GM19397 (cell line): ENCODE results near the gene LMNTD2.

ENCODE experiments used
- ATAC-seq: cut with Tn5 transposase; IDR thresholded peaks from one replicate; pipeline ENCODE4 v1.9.1; 2021; ENCODE audit warnings: mild to moderate bottlenecking, moderate library complexity; ENCODE audit not compliant: unreplicated experiment

The LMNTD2 gene, protein sequence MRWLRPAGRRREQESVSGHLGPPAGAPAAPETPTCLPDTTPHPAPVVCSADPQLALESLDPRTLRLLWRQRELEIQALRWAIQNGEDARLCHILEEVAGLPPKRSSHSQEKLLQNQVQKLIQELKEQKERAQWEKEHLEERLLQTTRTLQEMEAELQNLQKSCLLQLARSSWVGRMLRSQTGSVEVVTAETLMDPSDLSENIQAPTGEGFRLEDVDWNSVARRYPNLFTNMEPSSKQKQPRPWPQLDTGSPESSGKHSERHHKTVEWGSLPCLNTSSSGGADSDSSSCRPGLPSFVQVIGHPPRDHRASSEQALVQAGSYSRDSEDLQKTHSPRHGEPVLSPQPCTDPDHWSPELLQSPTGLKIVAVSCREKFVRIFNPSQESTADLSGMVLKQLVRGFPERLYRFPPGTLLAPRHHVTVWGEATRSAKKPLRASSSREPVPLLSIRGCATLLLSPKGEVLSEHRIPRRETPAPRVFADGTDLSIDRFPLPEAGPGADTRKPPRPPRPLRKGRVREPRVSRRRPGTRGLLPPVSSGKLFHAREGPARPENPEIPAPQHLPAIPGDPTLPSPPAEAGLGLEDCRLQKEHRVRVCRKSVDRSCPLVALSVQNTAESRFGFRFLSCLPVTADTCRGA

DNA sequence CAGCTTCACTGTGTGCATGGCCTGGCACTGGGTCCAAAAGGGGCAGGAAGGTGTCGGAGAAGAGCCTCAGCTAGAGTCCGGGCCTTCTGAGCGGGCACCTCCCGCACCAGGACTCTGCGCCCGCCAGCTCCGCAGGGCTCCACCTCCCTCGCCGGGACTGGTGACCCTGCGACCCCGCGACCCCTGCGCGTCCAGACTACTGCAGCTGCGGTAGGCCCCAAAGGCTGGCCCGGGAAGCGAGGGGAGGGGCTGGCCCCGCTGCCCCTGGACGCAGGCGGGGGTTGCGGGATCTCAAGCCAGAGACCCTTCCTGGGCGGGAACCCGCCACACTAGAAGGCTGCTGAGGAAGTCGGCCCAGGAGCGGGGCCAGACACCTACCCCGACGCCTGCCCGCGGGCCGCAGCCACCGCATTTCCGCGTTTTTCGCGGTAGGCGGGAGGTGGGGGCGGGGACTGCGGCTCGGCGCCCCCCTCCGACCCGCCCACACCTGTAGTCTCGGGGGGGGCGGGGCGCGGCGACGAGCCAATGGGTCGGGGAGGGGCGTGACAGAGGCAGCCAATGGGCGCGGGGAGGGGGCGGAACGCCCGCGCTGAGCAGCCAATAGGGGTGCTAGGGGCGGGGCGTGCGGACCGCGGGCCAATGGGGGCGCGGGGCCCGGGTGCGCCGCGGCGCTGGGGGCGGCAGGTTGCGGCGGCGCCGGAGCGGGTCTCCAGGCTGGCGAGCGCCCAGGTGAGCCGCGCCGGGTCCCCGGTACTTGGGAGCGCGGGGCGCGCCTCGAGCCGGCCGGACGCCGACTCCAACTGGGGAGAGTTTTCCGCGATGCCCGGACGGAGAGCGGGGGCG is at the start of gene LMNTD2, which contains the start of gene RASSF7:
LMNTD2 (minus strand) TSS at position 434 of the 843 bp plus-strand sequence; CDS start at position 412, 22 bp downstream.
RASSF7 (plus strand) TSS at position 666 of the 843 bp plus-strand sequence. CDS start 799 bp downstream, outside the sequence.
- peak; percentile 75 for ATAC-seq

DNA sequence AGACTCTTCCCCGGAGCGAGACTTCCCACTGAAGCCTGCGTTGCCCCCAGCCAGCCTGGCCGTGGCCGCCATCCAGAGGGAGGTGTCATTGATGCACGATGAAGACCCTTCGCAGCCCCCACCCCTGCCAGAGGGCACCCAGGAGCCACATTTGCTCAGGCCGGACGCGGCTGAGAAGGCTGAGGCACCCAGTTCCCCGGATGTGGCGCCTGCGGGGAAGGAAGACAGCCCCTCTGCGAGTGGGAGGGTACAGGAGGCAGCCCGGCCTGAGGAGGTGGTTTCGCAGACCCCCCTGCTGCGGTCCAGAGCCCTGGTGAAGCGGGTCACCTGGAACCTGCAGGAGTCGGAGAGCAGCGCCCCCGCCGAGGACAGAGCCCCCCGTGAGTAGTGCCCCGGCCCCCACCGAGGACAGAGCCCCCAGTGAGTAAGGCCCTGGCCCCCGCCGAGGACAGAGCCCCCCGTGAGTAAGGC is 48.8 kb upstream of the LMNTD2 start:
- no peak for ATAC-seq

DNA sequence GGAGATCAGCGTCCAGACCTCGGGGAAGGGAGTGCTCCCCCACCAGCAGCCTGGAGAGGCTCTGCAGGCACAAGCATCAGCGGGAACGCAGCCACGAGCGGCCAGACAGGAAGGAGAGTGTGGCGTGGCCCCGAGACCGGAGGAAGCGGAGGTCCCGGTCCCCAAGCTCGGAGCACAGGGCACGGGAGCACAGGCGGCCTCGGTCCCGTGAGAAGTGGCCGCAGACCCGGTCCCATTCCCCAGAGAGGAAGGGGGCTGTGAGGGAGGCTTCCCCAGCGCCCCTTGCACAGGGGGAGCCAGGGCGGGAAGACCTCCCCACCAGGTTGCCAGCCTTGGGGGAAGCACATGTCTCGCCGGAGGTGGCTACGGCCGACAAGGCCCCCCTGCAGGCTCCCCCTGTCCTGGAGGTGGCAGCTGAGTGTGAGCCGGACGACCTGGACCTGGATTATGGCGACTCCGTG is 48.3 kb upstream of the LMNTD2 start:
- ATAC-seq, result no peak

DNA sequence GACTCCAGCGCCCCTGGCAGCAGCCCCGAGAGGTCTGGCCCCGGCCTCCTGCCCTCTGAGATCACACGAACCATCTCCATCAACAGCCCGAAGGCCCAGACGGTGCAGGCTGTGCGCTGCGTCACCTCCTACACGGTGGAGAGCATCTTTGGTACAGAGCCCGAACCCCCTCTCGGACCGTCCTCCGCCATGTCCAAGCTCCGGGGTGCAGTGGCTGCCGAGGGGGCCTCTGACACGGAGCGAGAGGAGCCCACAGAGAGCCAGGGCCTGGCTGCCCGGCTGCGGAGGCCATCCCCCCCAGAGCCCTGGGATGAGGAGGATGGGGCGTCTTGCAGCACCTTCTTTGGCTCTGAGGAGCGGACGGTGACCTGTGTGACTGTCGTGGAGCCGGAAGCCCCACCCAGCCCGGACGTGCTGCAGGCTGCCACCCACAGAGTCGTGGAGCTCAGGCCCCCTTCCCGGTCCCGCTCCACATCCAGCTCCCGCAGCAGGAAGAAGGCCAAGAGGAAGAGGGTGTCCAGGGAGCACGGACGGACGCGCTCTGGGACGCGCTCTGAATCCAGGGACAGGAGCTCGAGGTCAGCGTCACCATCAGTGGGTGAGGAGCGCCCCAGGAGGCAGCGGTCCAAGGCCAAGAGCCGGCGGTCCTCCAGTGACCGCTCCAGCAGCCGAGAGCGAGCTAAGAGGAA is 47.6 kb upstream of the LMNTD2 start:
- ATAC-seq, result no peak

DNA sequence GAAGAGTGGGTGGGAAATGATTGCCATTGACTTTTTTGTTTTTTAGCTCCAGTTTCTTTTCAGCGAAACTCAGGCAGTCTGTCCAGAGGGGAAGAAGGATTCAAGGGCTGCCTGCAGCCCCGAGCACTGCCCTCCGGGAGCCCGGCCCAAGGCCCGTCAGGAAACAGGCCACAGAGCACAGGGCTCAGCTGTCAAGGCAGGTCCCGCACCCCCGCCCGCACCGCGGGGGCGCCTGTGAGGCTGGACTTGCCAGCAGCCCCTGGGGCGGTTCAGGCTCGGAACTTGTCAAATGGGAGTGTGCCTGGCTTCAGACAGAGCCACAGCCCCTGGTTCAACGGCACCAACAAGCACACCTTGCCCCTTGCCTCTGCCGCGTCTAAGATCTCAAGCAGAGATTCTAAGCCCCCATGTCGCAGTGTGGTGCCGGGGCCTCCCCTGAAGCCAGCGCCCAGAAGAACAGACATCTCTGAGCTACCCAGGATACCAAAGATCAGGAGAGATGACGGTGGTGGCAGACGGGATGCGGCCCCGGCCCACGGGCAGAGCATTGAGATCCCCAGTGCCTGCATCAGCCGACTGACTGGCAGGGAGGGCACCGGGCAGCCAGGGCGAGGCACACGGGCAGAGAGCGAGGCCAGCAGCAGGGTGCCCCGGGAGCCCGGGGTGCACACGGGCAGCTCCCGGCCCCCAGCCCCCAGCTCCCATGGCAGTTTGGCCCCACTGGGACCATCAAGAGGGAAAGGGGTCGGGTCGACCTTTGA is 46.7 kb upstream of the LMNTD2 start:
- ATAC-seq, result no peak

DNA sequence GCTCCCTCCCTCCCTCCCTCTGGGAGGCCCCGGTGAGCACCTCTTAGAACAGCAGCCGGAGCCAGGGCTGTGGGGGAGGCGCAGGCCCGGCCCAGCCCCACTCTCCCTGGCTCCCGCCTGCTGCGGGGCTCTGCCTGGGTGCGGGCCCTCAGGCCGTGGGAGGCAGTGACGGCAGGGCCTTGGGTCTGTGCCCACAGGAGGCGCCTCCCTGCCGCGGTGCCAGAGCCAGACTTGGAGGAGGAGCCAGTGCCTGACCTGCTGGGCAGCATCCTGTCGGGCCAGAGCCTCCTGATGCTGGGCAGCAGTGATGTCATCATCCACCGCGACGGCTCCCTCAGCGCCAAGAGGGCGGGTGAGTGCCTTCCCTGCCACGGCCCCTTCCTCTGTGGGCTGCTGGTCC is 45.7 kb upstream of the LMNTD2 start:
- ATAC-seq, result no peak

DNA sequence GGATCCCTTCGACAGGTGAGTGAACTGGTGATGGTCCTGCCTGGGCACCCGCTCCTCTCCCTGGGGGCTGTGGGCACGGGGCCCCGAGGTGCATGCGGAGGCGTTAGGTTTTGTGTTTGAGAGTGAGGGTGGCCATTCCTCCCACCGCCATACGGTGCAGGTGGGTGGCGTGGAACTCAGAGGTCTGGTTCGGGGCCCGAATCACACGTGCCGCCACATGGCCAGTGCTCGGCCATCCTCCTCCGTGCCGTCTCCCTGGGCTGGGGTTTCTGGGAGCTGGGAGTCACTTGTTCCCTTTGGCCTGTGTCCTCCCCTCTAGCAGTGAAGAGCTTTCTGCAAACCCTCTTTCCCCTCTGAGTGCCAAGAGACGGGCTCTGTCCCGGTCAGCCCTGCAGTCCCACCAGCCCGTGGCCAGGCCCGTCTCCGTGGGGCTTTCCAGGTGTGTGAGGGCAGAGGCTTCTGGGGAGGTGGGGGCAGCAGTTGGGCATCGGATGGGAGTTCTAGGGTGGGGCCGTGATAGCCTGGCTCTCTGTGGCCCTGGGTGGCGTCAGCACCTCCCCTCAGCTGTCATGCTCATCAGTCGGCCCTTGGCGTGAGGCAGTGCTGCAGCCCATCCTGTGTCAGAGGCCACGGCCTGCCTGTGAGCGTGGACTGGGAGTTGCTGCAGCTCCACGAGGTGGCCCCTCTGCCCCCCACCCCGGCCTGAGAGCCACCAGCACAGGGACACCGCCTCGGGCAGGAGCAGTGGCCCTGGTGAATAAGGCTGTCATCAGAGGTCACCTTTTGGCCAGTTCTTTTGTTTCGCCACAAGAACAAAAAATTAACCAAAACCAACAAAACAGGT is 45.0 kb upstream of the LMNTD2 start:
- no peak for ATAC-seq

DNA sequence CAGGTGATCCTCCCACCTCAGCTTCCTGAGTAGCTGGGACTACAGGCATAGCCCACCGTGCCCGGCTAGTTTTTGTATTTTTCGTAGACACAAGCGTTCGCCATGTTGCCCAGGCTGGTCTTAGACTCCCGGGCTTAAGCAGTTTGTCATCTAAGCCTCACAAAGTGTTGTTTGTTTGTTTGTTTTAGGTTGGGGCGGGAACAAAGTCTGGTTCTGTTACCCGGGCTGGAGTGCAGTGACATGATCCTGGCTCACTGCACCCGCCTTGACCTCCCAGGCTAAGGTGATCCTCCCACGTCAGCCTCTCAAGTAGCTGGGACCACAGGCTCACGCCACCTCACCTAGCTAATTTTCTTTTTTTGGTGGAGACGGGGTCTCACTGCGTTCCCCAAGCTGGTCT is 42.6 kb upstream of the LMNTD2 start:
- ATAC-seq, result no peak

DNA sequence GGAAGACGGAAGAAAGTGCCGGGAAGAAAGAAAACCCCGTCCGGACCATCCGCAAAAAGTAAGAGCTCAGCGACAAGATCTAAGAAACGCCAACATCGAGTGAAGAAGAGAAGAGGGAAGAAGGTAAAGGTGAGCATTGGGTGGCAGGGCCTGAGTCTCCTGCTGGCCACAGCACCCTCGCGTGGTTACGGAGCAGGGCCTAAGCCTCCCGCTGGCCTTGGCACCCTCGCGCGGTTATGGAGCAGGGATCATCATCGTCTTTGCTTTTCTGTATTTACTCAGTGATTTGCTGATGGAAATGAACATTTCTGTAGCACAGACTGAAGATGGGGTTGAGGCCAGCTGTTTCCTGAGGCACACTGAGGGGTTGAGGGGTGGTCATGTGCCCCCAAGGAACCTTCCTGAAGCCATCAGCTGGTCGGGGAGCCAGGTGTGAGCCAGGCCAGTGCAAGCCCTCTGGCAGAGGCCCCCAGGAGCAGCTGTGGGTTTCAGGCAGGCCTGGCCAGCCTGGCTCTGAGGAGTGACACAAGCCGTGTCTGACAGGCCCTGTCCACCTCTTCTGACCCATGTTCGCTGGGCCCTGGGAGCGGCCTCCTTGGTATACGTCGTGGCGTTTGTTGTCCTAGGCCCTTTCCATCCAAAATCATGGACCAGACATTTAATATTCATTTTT is 41.2 kb upstream of the LMNTD2 start:
- ATAC-seq, result no peak

DNA sequence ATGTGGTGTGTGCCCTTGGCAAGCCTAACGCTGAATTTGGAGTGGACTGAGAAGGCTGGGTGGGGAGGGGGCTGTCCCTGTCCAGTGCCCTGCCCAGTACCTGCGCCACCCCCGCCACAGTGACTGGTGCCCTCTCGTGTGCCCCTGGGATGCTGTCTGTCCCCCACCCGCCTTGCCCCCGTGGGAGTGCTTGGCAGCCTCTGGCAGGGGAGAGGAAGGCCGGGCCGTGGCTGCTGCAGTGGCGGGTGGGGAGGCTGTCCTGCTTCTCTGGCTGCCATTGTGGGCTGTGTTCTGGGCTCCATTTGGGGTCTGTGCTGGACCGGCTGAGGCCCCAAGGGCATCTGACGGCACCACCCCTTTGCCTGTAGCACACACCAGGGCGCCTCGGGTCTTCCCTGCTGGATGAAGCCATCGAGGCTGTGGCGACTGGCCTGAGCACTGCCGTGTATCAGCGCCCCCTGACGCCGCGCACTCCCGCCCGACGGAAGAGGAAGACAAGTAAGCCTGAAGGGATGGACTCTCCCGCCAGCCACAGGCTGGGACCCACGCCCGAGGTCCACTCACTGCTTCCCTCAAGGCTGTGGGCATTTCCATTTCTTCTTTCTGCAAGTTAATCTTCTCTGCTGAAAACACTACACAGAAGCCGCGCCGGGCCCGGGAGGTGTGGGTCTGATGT is 37.6 kb upstream of the LMNTD2 start:
- ATAC-seq, result no peak

DNA sequence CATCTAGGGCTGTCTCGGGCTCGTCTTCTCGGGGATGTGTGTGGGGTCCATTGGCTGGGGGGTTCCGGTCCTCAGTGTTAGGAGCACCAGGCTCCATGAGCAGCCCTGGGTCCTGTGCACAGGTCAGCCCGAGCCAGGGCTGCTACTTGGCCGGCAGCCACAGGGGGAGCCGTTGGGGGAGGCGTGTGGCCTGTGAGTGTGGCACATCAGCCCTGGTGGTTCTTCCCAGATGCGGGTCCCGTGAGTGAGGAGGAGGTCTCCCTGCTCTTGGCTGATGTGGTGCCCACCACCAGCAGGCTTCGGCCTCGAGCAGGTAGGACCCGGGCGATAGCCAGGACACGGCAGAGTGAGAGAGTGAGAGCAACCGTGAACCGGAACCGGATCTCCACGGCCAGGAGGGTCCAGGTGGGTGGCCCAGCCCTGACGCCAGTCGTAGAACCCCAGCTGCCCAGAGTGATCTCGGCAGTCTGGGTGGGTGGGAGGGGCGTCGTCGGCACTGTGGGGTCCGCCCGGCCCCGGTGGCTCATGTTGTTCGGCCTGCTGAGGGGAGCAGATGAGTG is 36.7 kb upstream of the LMNTD2 start:
- no peak for ATAC-seq

DNA sequence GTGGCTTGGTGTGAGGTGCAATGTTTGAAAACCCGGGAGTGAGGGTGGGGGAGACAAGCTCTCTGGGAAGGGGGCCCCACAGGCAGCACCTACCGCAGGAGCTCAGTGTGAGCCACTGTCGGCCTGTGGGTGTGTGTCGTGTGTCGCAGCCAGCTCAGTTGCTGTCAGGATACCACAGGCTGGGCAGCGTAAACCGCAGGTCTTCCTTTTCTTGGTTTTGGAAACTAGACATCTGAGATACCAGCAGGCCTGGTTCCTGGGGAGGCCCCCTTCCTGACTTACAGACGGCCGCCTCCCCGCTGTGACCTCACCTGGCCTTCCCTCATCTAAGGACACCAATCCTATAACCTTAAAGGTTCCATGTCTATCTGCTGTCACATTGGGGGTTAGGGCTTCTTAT is 35.8 kb upstream of the LMNTD2 start:
- no peak for ATAC-seq

DNA sequence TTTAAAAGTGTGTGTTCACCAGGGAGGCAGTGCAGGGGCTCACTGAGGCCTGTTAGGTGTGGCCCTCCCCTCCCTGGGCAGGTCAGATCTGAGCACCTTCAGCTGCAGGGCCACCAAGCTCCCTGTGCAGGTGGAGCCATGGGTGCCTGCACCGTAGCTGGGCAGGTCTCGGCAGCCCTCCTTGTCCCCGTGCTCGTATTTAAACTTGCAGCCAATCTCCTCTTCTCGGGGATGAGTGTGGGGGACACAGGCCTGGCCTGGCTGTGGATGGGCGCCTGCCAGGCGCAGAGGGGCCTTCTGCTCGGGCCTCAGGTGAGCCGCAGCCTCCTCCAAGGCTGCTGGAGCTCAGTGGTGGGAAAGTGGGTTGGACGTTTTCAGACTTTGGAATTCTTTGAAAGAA is 34.9 kb upstream of the LMNTD2 start:
- no peak for ATAC-seq

DNA sequence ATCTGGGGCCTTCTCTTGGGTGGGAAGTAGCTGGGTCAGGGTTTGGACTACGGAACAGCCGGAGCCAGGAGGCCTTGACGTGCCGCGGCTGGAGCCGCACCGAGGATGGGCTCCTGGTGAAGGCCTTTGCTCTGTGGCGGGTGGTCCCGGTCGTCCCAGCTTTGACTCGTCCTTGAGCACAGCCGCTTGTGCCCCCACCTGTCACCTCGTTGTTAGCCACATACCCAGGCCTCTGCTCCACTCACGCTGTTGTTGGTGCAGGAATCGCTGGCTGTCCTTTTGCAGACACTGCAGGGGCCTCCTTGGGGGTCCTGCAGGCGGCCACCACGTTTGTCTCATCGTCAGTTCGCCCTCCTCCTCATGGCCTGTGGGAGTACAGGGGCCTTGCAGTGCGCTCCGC is 32.8 kb upstream of the LMNTD2 start:
- no peak for ATAC-seq

DNA sequence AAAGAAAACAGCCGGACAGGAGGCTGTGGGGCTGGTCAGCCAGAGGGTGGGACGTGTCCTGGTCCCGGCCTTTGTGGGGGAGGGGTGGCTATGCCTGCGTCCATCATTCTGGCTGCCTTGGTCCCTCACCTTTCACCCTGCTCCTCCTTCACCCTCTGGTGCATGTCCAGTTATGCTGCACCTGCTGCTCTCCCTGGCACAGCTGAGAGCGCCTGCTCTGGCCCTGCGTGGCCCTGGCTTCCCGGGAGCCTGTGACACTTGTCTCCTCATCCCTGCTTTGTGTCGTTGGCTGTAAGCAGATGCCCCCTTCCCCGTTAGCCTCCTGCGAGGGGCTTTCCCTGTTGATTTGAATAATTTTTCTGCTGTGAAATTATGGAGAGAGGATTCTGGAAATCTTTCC is 32.4 kb upstream of the LMNTD2 start:
- no peak for ATAC-seq

DNA sequence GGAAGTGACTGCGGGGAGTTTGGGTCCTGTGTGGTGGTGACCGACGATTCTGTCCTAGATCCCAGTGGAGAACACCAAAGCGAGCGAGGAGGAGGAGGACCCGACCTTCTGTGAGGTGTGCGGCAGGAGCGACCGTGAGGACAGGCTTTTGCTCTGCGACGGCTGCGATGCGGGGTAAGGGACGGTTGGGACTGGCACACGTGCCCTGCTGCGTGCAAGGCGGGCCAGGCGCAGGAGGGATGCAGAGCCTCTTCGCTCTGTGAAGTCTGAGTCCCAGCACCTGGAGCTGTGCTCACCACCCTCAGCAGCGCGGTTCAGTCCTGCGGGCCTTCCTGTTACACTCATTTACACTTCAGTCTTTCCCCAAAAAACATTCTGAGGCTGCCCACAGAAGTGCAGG is 32.0 kb upstream of the LMNTD2 start:
- ATAC-seq, result no peak

DNA sequence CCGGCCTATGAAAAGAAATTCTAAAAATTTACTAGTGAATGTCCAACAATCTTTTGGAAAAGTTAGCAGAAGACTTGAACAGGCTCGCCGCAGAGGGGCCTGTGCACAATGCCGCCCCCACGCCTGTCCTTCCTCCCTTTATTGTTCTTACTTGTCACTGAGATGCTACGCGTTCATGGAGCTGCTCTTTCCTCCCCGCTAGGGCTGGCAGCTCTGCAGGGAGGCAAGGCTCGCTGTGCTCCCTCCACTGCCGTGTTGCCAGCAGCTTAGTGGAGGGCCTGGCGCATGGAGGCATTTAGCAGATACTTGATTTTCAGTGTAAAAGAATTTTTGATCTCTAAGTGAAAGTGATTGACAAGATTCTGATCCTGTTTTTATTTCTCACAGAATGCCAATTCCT is 30.5 kb upstream of the LMNTD2 start:
- no peak for ATAC-seq

DNA sequence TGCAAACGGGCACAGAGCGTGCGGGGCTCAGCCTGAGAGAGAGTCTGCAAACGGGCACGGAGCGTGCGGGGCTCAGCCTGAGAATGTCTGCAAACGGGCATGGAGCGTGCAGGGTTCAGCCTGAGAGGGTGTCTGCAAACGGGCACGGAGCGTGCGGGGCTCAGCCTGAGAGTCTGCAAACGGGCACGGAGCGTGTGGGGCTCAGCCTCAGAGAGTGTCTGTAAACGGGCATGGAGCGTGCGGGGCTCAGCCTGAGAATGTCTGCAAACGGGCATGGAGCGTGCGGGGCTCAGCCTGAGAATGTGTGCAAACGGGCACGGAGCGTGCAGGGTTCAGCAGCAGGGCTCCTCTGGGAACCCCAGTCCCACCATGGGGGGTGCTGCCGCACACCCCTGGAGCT is 29.3 kb upstream of the LMNTD2 start:
- no peak for ATAC-seq
